Heart right ventricle (tissue), 16 donors: ENCODE measurements around the gene IFT172. TPM values are rescaled to one million over a fixed set of nuclear protein-coding genes. Genes with fewer than 3 reads are reported as not detected.

Source experiments
- ATAC-seq, 8 donors: fragments of 200-7000 bp; cut with Tn5 transposase; one replicate each; pipeline ENCODE4 v1.9.1; 2020; ENCODE audit warnings: mild to moderate bottlenecking in 8 of 8, moderate library complexity in 8 of 8, moderate number of reproducible peaks in 1 of 8
- DNase-seq, 2 donors: peaks; one replicate each; pipeline ENCODE4 v3.0.0-alpha.2; 2020
- H3K27ac ChIP-seq, 10 donors: fragments of 200-600 bp; sonication (generic) in 2 of 10; one replicate each; pipeline versions ENCODE4 v1.5.0 to v1.8.0; 2020 to 2022; ENCODE audit warnings: mild to moderate bottlenecking in 3 of 10
- H3K27me3 ChIP-seq, 7 donors: fragments of 200-600 bp; one replicate each; pipeline ENCODE4 v1.8.0; 2021 to 2022; ENCODE audit warnings: mild to moderate bottlenecking in 2 of 7
- H3K36me3 ChIP-seq, 9 donors: fragments of 200-600 bp; sonication (generic) in 1 of 9; one replicate each; pipeline versions ENCODE4 v1.5.0 to v1.8.0; 2020 to 2022; ENCODE audit warnings: mild to moderate bottlenecking in 2 of 9
- H3K4me1 ChIP-seq, 9 donors: fragments of 200-600 bp; sonication (generic) in 1 of 9; one replicate each; pipeline versions ENCODE4 v1.5.0 to v1.8.0; 2020 to 2022; ENCODE audit warnings: mild to moderate bottlenecking in 4 of 9
- H3K4me3 ChIP-seq, 10 donors: fragments of 200-600 bp; sonication (generic) in 2 of 10; one replicate each; pipeline versions ENCODE4 v1.5.0 to v1.8.0; 2020 to 2022; ENCODE audit warnings: mild to moderate bottlenecking in 7 of 10, moderate library complexity in 2 of 10
- H3K9me3 ChIP-seq, 11 donors: fragments of 200-600 bp in 10 of 11; sonication (generic) in 2 of 11; one replicate each; pipeline versions ENCODE4 v1.5.0 to v1.8.0; 2013 to 2022; ENCODE audit warnings: mild to moderate bottlenecking in 2 of 11, control low read depth in 1 of 11, moderate library complexity in 1 of 11
- WGBS, 2 donors: extraction: QIAGEN DNeasy Blood & Tissue Kit; methylation state at CpG; one replicate each; pipeline ENCODE4 v1.1.7; 2013; ENCODE audit warnings: inconsistent platforms in 1 of 2; 5-methylcytosine and 5-hydroxymethylcytosine counted together
- intact Hi-C, 10 donors: fragments of 100-400 bp; cut with DNase I; formaldehyde crosslinking; loops; one replicate each; pipeline versions ENCODE4 v1.11.1 to v1.14.2; 2022
- polyA plus RNA-seq, 2 donors: library from polyadenylated mRNA; stranded (reverse); fragments of 200-250 nt; gene quantifications; one replicate each; pipeline ENCODE4 v1.2.3, GENCODE V29; 2013
- total RNA-seq, 10 donors: library from RNA; stranded (reverse); fragmentation: NEBNext Ultra II Directional in 3 of 10; extraction: Animal tissue kit (Norgen Biotek cat#: 25700) in 3 of 10; gene quantifications; one replicate each; pipeline versions ENCODE4 v1.2.1 to v1.2.4, GENCODE V29; 2021 to 2023
- TF ChIP-seq, protein P1 (sequence below), 9 donors: fragments of 200-600 bp; sonication (generic) in 2 of 9; IDR thresholded peaks; one replicate each; pipeline versions ENCODE4 v1.5.0 to v1.8.0; 2021 to 2022; ENCODE audit warnings: antibody characterized with exemption in 9 of 9, mild to moderate bottlenecking in 5 of 9, moderate library complexity in 1 of 9
- donor health status: Arrhythmogenic right ventricular cardiomyopathy.
- donor health status: ischemic (EF 13 %, LVEDD 7.1; RV severe dilation, severe dysfunction).
- donor health status: healthy with polysubstance abuse.
- donor health status: DM: no; HTN: yes; CAD: no.
- donor health status: DM: no; HTN: no; CAD: no.
- donor health status: ischemic (EF 25% LVEDD 6.9; RV normal size, moderate dysfunction).
- donor health status: ischemic (EF 25% LVEDD 5.7; RV mildly dilated, moderate dysfunction).
- donor health status: healthy.
- donor health status: DM: yes; HTN: yes; CAD: no.
- donor health status: Ischemic cardiomyopathy.
- donor health status: ischemic (EF 35%, LVEDD 5.7; RV mildly dilated, moderate dysfunction).
- donor health status: nonischemic (EF 11% LVEDD 7.7; RV severe dilation, severe dysfunction).
- donor health status: DM: yes; HTN: yes; CAD: no.
- donor health status: PGD.
- donor health status: ischemic (EF 29% LVEDD 5.4; RV normal size, mild dysfunction).
- donor health status: nonischemic (EF 23%, LVEDD 6.1; RV moderate dilation, normal function).

The IFT172 gene
- total and polyA plus RNA-seq, 12 donors: 11.1 to 65.7 (median 16.1) TPM

- Histone ChIP-seq H3K27me3 (no peaks in the 10 kb centered on the region), H3K36me3 (no peaks in the 10 kb centered on the region), H3K4me1 (no peaks in the 10 kb centered on the region), H3K9me3 (no peaks in the 10 kb centered on the region), H3K4me3 (no peak overlapping the region), H3K27ac (no peak overlapping the region)
- TF ChIP-seq, protein P1, sequence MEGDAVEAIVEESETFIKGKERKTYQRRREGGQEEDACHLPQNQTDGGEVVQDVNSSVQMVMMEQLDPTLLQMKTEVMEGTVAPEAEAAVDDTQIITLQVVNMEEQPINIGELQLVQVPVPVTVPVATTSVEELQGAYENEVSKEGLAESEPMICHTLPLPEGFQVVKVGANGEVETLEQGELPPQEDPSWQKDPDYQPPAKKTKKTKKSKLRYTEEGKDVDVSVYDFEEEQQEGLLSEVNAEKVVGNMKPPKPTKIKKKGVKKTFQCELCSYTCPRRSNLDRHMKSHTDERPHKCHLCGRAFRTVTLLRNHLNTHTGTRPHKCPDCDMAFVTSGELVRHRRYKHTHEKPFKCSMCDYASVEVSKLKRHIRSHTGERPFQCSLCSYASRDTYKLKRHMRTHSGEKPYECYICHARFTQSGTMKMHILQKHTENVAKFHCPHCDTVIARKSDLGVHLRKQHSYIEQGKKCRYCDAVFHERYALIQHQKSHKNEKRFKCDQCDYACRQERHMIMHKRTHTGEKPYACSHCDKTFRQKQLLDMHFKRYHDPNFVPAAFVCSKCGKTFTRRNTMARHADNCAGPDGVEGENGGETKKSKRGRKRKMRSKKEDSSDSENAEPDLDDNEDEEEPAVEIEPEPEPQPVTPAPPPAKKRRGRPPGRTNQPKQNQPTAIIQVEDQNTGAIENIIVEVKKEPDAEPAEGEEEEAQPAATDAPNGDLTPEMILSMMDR (IDR thresholded peaks at IDR 0.05): no peak
- intact Hi-C loops: loop anchor here in 1 of 10 donors (10.0 kb wide), 1 partner anchor 163 kb away; the partner anchor contains the start of gene ZNF512
- no peak for ATAC-seq
- WGBS, 2 donors: 83 to 85% methylated on average over 4 of the region's 4 CpGs
- DNase-seq: no peak
Measured at GRCh38 chr2:27421660-27422250, 67.8 kb downstream of the IFT172 start.

DNA sequence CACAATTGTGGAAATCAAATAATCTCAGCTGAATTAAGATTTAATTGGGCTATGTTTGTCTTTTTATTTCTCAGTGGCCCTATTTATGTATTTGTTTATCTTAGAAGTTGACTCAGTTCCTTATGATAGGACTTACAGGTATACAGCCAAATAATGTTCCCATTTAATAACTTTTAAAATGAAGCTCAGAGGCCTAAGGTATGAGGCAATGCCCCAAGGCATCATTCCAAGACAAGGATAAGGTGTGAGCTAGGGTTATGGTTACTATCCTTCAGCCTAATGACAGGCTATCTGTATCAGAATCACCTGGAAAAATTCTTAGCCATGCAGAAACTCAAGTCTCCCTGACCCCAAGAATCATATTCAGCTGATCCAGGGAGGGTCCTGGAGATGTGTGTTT is 68.5 kb downstream of the IFT172 start:
- TF ChIP-seq, protein P1 (IDR thresholded peaks at IDR 0.05): no peak
- Histone ChIP-seq H3K4me1 (no peaks in the 10 kb centered on the region), H3K4me3 (no peak overlapping the region), H3K9me3 (no peaks in the 10 kb centered on the region), H3K27ac (no peak overlapping the region), H3K36me3 (no peaks in the 10 kb centered on the region), H3K27me3 (no peaks in the 10 kb centered on the region)
- DNase-seq: no peak
- intact Hi-C loops: loop anchor here in 1 of 10 donors (10.0 kb wide), 1 partner anchor 164 kb away; the partner anchor contains the start of gene ZNF512
- ATAC-seq: no peak

- DNase-seq (no peak), ATAC-seq (no peak)
- TF ChIP-seq, protein P1 (IDR thresholded peaks at IDR 0.05): no peak
- Histone ChIP-seq H3K27me3 (no peaks in the 10 kb centered on the region), H3K4me3 (no peak overlapping the region), H3K36me3 (no peaks in the 10 kb centered on the region), H3K27ac (no peak overlapping the region), H3K4me1 (no peaks in the 10 kb centered on the region), H3K9me3 (no peaks in the 10 kb centered on the region)
- 96% methylated on average over 6 of the region's 6 CpGs for WGBS, 2 donors
- intact Hi-C loops: no loop called here
Measured at GRCh38 chr2:27416151-27416550, 73.4 kb downstream of the IFT172 start.

DNA sequence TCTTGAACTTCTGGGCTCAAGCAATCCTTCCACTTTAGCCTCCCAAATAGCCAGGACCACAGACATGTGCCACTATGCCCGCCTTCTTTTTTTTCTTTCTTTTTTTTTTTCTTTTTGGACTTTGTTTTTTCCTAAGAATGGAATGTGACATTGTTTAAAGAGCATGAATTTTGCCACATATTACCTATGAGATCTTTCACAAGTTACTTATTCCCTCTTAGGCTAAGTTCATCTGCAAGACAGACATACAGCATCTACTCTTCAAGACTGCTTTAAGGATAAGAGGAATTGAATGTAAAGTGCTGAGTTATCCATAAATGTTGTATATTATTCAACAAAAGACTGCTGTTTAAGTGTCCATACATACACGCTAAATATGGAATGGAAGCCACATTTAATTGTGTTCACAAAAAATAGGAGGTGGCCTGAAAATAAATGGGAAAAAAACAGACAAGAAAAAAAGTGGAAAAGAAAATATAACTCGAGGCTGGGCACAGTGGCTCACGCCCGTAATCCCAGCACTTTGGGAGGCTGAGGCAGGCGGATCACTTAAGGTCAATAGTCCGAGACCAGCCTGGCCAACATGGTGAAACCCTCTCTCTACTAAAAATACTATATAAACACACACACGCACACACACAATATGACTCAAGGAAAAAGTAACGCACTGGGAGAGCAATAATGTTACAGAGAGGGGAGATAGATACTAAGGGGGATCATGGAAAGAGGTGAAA is 77.0 kb downstream of the IFT172 start:
- H3K27ac ChIP-seq: no peak overlapping the region
- TF ChIP-seq, protein P1 (IDR thresholded peaks at IDR 0.05): no peak
- no peaks in the 10 kb centered on the region for H3K9me3 ChIP-seq
- H3K36me3 ChIP-seq: peaks cover 0 to 3% (median 0%) of the 10 kb centered on the region in 9 donors
- WGBS, 2 donors: 85 to 87% methylated on average over 9 of the region's 9 CpGs
- peaks cover 7 to 22% (median 17%) of the 10 kb centered on the region in 9 donors for H3K4me1 ChIP-seq
- no peaks in the 10 kb centered on the region for H3K27me3 ChIP-seq
- no peak overlapping the region for H3K4me3 ChIP-seq
- intact Hi-C loops: no loop called here
- DNase-seq: no peak
- no peak for ATAC-seq
